Inferior parietal cortex (tissue), 1 donor: ENCODE data around the gene WFDC10A.
"Not testable (repeated sequence)": the region's sequence is repeated elsewhere in the genome, so short reads cannot be mapped to it uniquely, and the experiment has no call there.

Source experiments
- DNase-seq: peaks from one replicate; pipeline ENCODE4 v3.0.0-alpha.2; 2016; ENCODE audit errors: extremely low spot score

Gene WFDC10A

GRCh38 chr20:45629496-45630100, at the start of gene WFDC10A:
Gene WFDC10A (plus strand): TSS chr20:45629739. CDS start chr20:45629814, 75 bp downstream.
- peak; percentile 25 for DNase-seq

- no peak for DNase-seq
Observed at GRCh38 chr20:45581702-45582101, 47.8 kb upstream of the WFDC10A start.

GRCh38 chr20:45583502-45583901, 46.0 kb upstream of the WFDC10A start:
- no peak for DNase-seq

- DNase-seq, result not testable (repeated sequence)
Observed at GRCh38 chr20:45584294-45584693, 45.2 kb upstream of the WFDC10A start.

- DNase-seq, result not testable (repeated sequence)
Observed at GRCh38 chr20:45585986-45586385, 43.6 kb upstream of the WFDC10A start.

- no peak for DNase-seq
Observed at GRCh38 chr20:45588800-45589199, 40.7 kb upstream of the WFDC10A start.

GRCh38 chr20:45589725-45590124, 39.8 kb upstream of the WFDC10A start:
- DNase-seq, result no peak

GRCh38 chr20:45592574-45593189, 36.9 kb upstream of the WFDC10A start:
- DNase-seq, result peak; percentile 31

GRCh38 chr20:45593498-45593897, 36.0 kb upstream of the WFDC10A start:
- no peak for DNase-seq

GRCh38 chr20:45595235-45595634, 34.3 kb upstream of the WFDC10A start:
- DNase-seq, result no peak

GRCh38 chr20:45607810-45608209, 21.7 kb upstream of the WFDC10A start:
- DNase-seq, result no peak

- DNase-seq, result no peak
Observed at GRCh38 chr20:45611054-45611453, 18.5 kb upstream of the WFDC10A start.

GRCh38 chr20:45612314-45612713, 17.2 kb upstream of the WFDC10A start:
- DNase-seq, result no peak

GRCh38 chr20:45617591-45617990, 11.9 kb upstream of the WFDC10A start:
- DNase-seq, result no peak

- no peak for DNase-seq
Observed at GRCh38 chr20:45621593-45621992, 7.9 kb upstream of the WFDC10A start.

GRCh38 chr20:45626540-45626939, 3.0 kb upstream of the WFDC10A start:
- DNase-seq, result no peak

- no peak for DNase-seq
Observed at GRCh38 chr20:45630371-45630770, 832 bp downstream of the WFDC10A start.

- DNase-seq, result no peak
Observed at GRCh38 chr20:45631184-45631583, 1.6 kb downstream of the WFDC10A start, which contains the start of gene WFDC9. Gene WFDC9 (minus strand): TSS chr20:45631284. CDS start chr20:45610181, 21,103 bp downstream.

- DNase-seq, result no peak
Observed at GRCh38 chr20:45636513-45636912, 7.0 kb downstream of the WFDC10A start.

GRCh38 chr20:45639687-45640086, 10.1 kb downstream of the WFDC10A start:
- no peak for DNase-seq

- DNase-seq, result not testable (repeated sequence)
Observed at GRCh38 chr20:45641076-45641475, 11.5 kb downstream of the WFDC10A start.

- not testable (repeated sequence) for DNase-seq
Observed at GRCh38 chr20:45645869-45646268, 16.3 kb downstream of the WFDC10A start.

- DNase-seq, result no peak
Observed at GRCh38 chr20:45646875-45647274, 17.3 kb downstream of the WFDC10A start.
